MCF 10A (cell line): ENCODE results near the gene DERL3. TPM values are rescaled to one million over a fixed set of nuclear protein-coding genes. Genes with fewer than 3 reads are reported as not detected.

Experiments
- BruUV-seq: library from RNA; stranded (reverse); fragments of 400-500 nt; replicated peaks from 2 replicates; lab custom pipeline; 2021; lab: Mats Ljungman, UMichigan
- CTCF ChIA-PET: fragments of 300-600 bp; sonication (Branson Sonifier 250); formaldehyde crosslinking; extraction: SDS; loops from one replicate; lab custom pipeline; 2021; ENCODE audit warnings: antibody characterized with exemption, inconsistent platforms; lab: Yijun Ruan, JAX
- POLR2A ChIA-PET: fragments of 300-600, 350-650 bp; sonication (Branson Sonifier 250); formaldehyde crosslinking; extraction: SDS; loops from one replicate; lab custom pipeline; 2020; ENCODE audit warnings: antibody characterized with exemption, inconsistent platforms; lab: Yijun Ruan, JAX
- DNase-seq: peaks from one replicate; pipeline ENCODE4 v3.0.0-alpha.2; 2018; ENCODE audit not compliant: unreplicated experiment
- H3K27ac Mint-ChIP-seq: one replicate; pipeline ENCODE4 v1.8.0; 2022; ENCODE audit warnings: mild to moderate bottlenecking, low read depth, mixed read lengths; ENCODE audit not compliant: unreplicated experiment
- H3K27me3 Mint-ChIP-seq: one replicate; pipeline ENCODE4 v1.8.0; 2022; ENCODE audit warnings: mixed read lengths; ENCODE audit not compliant: insufficient read depth, unreplicated experiment
- H3K36me3 Mint-ChIP-seq: one replicate; pipeline ENCODE4 v1.8.0; 2022; ENCODE audit warnings: mild to moderate bottlenecking, moderate library complexity, mixed read lengths; ENCODE audit not compliant: insufficient read depth, unreplicated experiment
- H3K4me1 Mint-ChIP-seq: one replicate; pipeline ENCODE4 v1.8.0; 2022; ENCODE audit warnings: mixed read lengths; ENCODE audit not compliant: insufficient read depth, unreplicated experiment
- H3K4me3 Mint-ChIP-seq: one replicate; pipeline ENCODE4 v1.8.0; 2022; ENCODE audit warnings: mild to moderate bottlenecking, moderate library complexity, mixed read lengths; ENCODE audit not compliant: unreplicated experiment
- H3K9me3 Mint-ChIP-seq: one replicate; pipeline ENCODE4 v1.8.0; 2022; ENCODE audit warnings: mixed read lengths; ENCODE audit not compliant: unreplicated experiment
- intact Hi-C: fragments of 100-400 bp; cut with micrococcal nuclease; formaldehyde crosslinking; loops from 2 replicates; pipeline ENCODE4 v1.14.1; 2022
- total RNA-seq: library from RNA; stranded (reverse); gene quantifications from 2 replicates; pipeline ENCODE4 v1.2.3, GENCODE V29; 2022
- TF ChIP-seq, protein P1 (sequence below): fragments of 200-600 bp; IDR thresholded peaks from one replicate; pipeline ENCODE4 v1.8.0; 2022; ENCODE audit warnings: antibody characterized with exemption, mild to moderate bottlenecking; ENCODE audit not compliant: unreplicated experiment

Gene DERL3
- total RNA-seq, 1 experiment from 2014 or later: not detected

- Mint-ChIP-seq H3K27ac (peak overlapping the region; percentile 67), H3K27me3 (no peaks in the 10 kb centered on the region), H3K4me3 (no peak overlapping the region), H3K9me3 (no peaks in the 10 kb centered on the region), H3K36me3 (peaks cover 31% of the 10 kb centered on the region), H3K4me1 (peaks cover 6% of the 10 kb centered on the region)
- no TSS peak for BruUV-seq
- ChIA-PET POLR2A (no interaction called here), CTCF (no interaction called here)
- intact Hi-C loops: no loop called here
- TF ChIP-seq, protein P1, sequence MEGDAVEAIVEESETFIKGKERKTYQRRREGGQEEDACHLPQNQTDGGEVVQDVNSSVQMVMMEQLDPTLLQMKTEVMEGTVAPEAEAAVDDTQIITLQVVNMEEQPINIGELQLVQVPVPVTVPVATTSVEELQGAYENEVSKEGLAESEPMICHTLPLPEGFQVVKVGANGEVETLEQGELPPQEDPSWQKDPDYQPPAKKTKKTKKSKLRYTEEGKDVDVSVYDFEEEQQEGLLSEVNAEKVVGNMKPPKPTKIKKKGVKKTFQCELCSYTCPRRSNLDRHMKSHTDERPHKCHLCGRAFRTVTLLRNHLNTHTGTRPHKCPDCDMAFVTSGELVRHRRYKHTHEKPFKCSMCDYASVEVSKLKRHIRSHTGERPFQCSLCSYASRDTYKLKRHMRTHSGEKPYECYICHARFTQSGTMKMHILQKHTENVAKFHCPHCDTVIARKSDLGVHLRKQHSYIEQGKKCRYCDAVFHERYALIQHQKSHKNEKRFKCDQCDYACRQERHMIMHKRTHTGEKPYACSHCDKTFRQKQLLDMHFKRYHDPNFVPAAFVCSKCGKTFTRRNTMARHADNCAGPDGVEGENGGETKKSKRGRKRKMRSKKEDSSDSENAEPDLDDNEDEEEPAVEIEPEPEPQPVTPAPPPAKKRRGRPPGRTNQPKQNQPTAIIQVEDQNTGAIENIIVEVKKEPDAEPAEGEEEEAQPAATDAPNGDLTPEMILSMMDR: no peak
- DNase-seq: no peak
These were observed 9.8 kb downstream of the DERL3 start for GRCh38 chr22:23828800-23829680.

- CTCF ChIA-PET: no interaction called here
- peaks cover 41% of the 10 kb centered on the region for H3K36me3 Mint-ChIP-seq
These were observed 11.3 kb downstream of the DERL3 start for GRCh38 chr22:23827351-23827995.

DNA sequence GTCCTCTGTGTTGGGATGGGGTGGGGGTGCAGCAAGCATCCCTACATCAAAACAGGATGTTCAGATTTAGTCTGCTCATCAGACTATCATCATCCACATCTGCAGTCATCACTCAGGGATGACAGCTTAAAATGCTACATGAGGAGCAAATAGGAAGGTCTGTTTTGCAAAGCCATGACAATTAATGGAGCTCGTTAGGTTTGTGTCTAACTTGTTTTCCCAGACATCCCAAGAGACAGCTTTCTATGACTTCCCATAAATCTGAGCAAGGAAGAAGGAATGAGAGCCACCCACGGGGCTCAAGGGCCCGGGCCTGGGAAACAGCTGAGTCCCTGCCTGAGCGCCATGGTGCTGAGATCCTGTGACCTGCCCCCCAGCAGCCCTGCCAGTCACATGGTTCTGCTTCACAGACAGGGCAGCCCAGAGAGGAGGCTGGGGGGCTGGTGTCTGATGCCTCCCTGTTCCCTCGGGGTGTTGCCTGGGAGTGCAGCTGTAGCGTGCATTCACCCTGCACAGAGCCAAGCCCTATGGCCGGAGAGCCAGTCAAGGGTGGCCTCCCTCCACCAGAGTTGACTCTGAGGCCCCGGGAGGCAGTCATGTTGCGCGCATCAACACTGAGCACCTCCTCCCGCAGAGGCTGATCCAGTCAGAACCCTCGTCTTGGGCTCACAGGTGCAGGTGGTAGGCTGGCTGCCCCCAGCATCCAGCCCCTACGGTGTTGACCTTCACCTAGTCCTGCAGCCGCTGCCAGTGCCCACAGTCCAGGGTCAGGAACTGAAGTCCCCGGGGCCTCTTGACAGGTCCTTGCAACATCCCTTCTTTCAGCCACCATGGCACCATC, 12.1 kb downstream of the DERL3 start:
- no TSS peak for BruUV-seq
- H3K9me3 Mint-ChIP-seq: no peaks in the 10 kb centered on the region
- H3K36me3 Mint-ChIP-seq: peaks cover 48% of the 10 kb centered on the region
- H3K4me3 Mint-ChIP-seq: no peak overlapping the region
- no peak for DNase-seq
- intact Hi-C loops: no loop called here
- no peaks in the 10 kb centered on the region for H3K27me3 Mint-ChIP-seq
- POLR2A ChIA-PET: interaction anchor here (0.7 to 2.3 kb wide), 2 partner anchors 20 to 31 kb away, joined by 3 to 8 read pairs; partner anchors contain the start of gene SLC2A11
- H3K27ac Mint-ChIP-seq: peak overlapping the region; percentile 86
- TF ChIP-seq, protein P1: no peak
- H3K4me1 Mint-ChIP-seq: peaks cover 6% of the 10 kb centered on the region
- CTCF ChIA-PET: interaction anchor here (0.9 to 2.4 kb wide), 2 partner anchors 23 to 58 kb away, joined by 4 to 13 read pairs; no protein-coding TSS in a partner anchor

More at GRCh38 chr22:23827351-23827995, 11.3 kb downstream of the DERL3 start:
- POLR2A ChIA-PET: no interaction called here
- H3K27me3 Mint-ChIP-seq: no peaks in the 10 kb centered on the region
- TF ChIP-seq, protein P1: no peak
- H3K4me3 Mint-ChIP-seq: no peak overlapping the region
- no peaks in the 10 kb centered on the region for H3K9me3 Mint-ChIP-seq
- BruUV-seq: no TSS peak
- intact Hi-C loops: no loop called here
- H3K27ac Mint-ChIP-seq: no peak overlapping the region
- no peak for DNase-seq
- H3K4me1 Mint-ChIP-seq: peaks cover 6% of the 10 kb centered on the region
